Smooth muscle cell of the brain vasculature (primary cell): ENCODE measurements around the gene CELF2.

Source experiments
- DNase-seq: peaks from one replicate; pipeline ENCODE4 v3.0.0-alpha.2; 2012; ENCODE audit warnings: low read depth, low spot score

CELF2 gene

DNA sequence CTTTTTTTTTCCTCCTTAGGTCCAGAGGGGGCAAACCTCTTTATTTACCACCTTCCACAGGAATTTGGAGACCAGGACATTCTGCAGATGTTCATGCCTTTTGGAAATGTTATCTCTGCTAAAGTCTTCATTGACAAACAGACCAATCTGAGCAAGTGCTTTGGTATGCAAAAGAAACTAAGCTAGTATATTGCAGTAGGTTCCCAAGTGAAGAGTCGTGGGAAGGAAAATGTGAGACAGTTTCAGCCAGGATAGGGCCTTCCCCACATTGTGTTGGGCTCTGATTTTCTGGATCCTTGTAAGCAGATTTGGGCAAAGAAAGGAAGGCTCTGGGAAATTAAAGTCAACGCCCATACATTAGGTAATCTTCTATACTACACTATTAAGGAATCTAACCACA is 308.1 kb downstream of the CELF2 start:
- DNase-seq: no peak

DNA sequence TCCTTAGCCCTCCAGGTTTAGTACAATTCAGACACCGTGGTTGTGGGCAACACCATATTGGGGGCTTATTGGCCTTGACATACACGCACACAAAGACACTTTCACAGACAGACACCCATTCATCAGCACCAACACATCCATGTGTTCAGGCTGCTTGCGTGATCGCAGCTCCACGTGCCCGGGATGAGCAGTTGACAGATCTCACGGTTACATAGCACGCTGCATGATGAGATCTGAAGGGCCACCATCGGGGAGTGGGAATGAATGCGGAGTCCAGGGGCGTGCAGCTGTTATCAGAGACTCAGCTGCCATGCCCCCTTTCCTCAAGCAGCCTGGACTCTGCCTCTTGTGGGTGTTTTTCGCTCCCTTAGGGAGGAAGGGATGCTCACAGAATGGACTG is 308.6 kb downstream of the CELF2 start:
- DNase-seq: no peak

DNA sequence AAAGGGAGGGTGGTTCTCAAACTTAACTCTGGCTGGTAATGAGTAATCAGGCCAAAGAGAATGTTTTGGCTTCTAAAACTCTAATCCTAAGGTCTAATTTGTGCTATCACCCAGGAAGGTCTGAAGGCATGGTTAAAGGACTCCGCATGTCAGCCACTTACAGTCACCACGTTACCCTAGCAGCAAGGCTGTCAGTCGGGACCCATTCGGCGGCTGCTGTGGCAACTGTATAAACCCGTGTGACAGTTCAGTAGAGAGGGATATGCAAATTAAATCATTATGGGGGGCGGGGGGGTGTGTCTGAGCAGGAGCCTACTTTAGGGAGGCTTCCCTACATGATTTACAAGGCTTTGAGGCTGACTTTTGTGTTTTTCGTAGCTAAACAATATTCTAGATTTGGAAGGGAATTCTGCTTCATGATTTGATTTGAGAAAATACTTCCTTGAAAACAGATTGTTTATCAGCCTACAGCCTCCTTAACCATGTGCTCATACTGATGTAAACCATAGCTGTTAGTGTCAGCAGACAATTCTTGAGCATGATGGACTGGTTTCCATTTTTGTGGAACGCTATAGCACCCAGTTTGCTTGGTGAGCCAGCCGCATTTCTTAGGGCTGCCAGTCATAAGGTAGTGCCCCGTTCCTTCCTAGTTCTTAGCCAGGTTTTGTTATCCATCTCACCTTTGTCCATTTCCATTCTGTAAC is 309.4 kb downstream of the CELF2 start:
- no peak for DNase-seq

DNA sequence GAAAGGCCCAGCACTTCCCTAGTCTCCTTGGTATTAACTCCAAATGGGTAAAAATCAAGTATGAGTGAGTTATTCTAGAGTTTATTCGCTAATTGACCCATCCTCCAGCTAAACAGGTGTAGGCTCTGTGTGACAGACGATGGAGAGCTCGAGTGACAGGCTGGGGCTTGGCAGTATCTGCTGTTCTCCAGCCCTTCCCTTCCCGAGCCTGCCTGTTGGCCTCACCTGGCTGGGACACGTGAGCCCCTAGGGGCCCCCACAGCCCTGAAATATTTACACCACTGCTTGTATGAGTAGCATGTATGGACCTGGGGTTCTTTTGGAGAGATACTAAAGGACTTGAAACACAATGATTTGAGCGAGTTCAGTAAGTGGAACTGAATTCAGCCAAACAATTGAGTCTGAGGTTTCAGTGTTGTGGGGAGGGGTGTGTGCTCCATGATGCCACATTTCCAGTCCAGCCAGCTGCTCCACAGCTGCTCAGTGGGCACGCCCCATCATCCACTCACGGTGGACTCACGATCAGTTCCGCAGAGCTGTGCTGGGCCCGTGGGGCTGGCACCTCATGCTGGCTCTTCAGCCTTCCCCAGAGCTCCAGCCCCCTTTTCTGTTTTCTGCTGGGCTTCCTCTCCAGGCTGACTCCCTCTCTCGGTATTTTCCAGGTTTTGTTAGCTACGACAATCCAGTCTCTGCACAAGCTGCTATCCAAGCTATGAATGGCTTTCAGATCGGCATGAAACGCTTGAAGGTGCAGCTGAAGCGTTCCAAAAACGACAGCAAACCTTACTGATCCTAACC is 310.8 kb downstream of the CELF2 start:
- no peak for DNase-seq

DNA sequence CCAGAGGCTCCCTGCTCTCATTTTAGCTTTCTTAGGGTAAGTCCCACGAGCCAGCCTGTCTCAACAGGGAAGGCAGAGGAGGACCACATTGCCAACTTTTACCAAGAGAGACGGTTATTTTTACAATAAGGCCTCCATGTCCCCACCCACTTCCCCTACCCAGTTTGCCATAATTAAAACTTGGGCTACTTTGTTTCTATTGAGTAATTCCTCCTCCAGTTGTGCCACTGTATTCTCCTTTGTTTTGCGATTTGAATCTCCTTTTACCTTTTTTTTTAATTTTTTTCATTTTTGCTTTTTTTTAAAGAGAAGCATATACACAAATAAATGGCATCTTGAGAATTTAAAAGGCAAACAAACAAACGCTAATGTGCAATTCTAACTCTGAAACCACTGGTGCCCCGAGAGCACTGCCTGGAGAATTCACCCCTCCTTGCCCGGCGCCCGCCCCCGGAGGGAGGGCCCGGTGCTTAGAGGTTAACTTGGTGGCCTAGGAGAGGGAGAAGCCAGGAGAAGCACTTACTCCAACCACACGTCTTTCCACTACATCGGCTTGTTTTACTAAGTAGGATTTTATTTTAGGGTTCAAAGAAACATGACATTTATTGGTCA is 311.5 kb downstream of the CELF2 start:
- no peak for DNase-seq

DNA sequence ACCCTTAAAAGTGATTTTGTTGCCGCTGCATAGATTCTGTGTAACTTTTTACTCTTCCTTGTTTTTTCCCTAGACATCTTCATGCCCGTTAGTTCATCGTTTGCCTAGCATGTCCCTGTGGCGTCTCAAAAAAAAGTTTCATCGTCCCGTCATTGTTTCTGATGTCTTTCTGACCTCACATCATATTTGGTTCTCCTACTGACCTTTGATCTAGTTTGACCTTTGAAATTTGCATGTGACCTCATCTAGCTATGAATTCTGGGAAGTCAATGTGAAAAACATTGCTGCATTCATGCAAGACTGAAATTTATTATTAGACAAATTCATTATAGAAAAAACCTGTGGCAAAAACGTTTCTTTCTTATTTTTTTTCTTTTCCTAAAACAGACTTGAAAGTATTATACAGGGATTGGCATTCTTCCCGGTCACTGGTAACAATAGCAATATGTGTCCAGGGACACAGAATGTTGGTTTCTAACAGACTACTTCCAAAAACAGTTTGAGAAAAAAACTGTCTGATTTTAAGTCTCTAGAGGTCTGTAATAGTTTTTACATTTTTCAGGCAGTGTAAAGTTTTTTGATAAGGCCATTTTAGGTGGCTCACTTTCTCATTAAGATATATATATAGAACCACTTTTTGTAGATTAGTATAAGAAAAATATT is 312.8 kb downstream of the CELF2 start:
- no peak for DNase-seq

DNA sequence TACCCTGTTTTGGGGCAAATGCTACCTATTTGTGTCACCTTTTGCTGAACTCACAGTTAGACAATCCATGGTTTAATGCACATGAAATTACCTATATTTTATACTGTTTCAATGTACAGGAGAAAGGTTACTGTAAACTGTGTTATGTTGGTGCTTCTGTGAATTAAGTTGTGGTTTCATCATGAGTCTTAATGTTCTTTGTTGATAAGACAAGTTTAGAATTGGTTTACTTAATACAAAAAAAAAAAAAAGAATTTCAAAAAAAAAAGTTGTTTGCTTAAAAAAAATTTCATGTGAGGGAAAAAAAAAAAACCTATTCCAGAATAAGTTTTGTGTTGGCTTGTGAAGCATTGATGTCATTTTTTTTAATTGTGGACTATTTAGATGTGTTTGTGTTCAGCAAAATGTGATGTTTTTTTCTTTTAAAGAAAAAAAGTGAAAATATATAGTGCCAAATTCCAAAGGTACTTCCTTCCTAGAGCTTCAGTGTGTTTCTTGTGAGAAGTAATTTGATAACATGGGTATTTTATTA is 313.4 kb downstream of the CELF2 start:
- DNase-seq: no peak

DNA sequence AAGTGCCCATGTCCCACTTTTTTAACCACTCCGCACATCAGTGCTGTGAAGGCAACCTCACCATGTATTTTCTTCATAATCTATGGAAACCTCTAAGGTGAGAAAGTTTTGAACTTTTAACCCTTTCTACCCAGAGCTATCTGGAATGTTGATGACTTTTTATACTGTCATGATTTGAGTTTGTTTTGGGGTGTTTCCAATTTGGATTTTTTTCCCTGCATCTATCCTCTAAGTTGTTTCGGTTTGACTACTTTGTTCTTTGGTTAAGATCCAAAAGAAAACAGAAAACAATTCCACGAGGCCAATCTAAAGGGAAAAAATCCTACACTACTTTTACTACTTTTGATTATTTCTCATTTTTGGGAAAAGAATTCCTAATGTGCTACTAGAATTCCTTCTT is 314.1 kb downstream of the CELF2 start:
- DNase-seq: no peak

DNA sequence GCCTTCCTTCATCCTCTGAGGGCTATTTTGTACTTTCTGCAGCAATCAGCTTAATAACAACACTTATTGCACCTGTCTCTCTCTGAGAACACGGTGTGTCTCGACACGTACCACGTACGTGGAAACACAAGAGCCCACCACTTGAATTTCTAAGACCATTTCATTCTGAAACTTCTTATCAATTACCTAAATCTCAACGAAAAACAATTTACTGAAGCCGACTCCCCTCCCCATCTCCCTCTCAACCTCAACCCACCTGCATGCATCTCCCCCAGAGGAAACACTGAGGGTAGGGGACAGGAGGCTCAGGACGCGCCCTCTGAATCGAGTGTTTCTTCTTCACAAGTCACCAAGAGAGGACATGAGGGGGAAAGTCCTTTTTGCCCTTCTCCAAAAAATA is 315.2 kb downstream of the CELF2 start:
- DNase-seq: no peak

DNA sequence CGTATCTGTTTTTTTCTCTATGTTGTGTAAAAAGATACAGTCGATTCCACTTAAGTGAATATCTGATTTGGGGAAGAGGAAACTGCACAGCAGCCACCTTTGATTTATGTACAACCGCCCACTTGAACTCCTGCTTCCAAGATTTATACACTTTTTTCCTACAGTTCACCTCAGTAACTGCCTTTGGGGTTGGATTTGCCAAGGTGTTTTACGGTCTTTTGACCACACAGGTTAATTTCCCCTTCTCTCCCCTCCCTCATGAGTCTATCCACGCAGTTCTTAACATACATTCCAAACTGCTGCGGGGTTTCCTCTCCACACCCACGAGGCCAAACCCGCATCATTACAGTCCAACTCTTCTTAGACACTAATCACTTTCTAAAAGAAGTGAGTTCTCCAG is 316.8 kb downstream of the CELF2 start:
- no peak for DNase-seq

DNA sequence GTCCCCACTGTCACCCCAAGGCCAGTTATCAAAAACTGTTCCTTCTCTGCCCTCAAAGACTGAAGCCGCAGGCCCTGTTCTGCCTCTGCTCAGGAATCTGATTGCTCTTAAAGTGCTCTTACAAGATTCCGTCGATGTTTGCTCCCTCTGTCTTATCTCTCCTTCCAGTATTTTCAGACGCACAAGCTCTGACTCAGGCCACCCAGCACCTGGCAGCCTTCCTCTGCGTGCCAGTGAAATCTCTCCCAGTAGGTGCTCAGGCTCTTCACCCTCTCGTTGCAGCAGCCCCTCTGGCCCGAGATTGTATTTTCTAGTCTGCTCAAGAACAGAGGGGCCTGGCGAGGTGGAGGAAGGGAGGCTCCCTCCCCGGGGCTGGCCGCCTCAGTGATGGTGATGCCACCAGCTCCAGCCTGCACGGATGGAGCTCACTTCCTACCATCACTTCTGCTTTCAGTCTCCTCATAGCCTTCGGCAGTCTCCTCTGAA is 317.5 kb downstream of the CELF2 start:
- no peak for DNase-seq

DNA sequence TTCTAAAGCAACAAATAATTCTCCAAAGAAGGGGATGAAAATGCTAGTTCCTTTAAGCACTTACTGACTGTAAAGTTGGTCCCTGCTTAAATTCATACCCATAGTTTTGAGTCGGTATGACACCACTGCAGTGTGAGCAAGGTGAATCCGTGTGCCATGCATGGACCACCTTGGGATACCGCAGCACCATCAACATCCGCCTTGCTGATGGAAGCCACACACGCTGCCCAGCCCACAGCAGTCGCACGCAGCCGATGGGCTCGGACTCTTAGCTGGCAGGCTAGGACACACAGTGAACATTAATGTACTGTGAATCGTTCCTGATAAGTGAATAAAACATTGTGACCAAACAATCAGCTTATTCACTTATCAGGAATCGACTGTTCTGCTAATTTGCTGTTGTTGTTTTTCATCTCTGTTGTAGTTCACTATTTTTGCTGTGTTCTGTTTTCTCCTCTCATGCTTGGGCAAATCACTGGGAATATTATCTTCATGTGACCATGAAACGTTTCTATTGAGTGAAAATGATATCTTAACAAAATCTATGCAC is 318.3 kb downstream of the CELF2 start:
- no peak for DNase-seq

DNA sequence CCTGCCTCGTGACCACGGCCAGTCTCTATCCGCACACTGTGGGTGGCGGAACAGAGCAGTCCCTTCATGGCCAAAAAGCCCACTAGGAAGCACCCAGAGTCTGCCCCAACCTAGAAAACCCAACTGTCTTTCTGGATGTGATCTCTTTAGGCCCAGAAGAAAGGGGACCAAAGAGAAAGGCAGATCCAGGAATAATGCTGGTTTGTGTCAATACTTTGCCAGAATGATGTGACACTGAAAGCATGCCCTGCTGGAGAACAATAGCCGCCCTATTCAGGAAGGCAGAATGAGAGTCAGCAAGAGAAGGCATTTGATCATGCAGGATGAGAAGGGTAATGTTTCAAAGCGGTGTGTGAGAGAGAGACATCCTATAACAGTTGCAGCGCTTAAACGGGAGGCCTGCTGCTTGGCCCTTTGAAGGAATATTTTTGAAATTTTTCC is 319.1 kb downstream of the CELF2 start:
- DNase-seq: no peak

DNA sequence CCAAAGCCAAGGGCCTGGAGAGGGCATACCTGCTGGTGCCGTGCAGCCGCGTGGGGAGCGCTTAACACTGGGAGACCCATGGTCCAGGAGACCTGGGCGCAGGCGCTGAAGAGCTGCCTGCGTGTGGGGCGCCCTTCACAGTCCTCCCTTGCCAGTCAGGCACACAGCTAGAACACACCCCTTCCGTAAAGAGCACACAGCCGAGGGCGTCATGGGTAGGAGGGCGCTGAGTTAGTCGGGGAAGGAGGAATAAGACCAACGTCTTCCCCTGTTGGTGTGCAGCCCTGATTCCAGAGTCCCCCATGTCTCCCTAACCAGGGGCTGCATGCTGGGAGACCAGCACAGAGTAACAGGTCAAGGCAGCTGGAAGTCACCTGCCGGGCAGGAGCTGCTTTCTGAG is 319.8 kb downstream of the CELF2 start:
- no peak for DNase-seq

DNA sequence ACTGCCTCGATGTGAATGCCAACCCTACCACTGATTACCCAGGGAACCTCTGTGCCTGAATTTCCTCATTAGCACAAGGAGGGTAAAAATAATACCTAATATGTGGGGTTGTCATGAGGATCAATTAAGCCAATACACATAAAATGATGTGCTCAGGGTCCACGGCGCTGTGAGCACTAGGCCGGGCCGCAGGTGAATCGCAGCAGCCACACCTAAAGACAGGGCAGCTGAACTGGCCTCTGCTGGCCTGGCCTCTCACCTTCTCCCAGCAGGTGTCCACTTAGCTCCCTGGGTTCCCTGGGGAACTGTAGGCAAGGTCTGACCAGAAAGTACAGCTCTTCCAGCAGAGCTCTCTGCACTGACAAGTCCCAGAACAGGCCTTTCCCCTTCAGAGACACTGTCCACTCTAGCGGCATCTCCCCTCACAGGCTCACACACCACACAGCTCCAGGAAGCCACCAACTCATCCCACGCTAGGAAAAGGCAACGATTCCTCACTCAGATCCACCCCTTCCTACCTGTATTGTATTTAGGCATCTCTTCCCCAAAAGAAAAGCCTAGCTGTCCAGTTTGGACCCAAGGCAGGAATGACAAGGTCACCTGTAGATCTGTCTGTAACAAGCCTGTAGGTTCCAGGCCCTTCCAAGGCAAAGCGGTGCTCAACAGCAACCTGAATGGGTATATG is 320.6 kb downstream of the CELF2 start:
- DNase-seq: no peak

DNA sequence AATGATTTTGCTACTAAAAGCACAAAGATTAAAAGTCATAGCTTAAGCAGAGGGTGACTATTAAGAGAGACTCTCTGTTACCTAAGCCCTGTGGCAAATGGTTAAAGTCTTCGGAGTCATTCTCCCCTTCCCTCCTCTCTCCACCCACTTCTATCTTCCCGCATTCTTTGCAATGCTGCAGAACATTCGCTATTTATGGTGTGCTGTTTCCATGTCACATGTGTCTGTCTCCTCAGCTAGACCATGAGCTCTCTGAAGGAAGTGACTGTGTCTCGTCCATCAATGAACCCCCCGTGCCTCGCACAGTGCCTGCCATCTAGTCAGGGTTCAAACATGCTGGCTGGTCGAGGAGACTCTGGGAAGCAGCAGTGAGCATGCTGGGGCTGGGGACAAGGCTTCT is 321.3 kb downstream of the CELF2 start:
- DNase-seq: no peak

DNA sequence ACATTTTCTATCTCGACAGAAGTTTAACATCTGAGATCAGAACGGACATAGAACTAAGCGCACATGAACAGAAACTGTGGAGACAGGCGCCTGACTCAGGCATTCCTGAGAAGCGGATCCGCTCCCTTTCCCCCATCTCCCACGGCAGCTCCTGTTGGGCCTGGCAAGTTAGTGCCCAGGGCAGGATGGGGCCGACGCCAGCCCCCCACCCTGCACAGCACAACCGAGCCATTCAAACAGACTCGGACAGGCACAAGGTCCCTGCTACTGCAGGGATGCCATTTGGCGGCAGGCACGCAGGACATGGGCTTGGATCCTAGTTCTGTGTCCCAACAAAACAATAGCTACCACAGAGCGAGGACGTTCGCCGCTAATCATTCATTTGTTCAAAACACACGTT is 322.0 kb downstream of the CELF2 start:
- DNase-seq: no peak

DNA sequence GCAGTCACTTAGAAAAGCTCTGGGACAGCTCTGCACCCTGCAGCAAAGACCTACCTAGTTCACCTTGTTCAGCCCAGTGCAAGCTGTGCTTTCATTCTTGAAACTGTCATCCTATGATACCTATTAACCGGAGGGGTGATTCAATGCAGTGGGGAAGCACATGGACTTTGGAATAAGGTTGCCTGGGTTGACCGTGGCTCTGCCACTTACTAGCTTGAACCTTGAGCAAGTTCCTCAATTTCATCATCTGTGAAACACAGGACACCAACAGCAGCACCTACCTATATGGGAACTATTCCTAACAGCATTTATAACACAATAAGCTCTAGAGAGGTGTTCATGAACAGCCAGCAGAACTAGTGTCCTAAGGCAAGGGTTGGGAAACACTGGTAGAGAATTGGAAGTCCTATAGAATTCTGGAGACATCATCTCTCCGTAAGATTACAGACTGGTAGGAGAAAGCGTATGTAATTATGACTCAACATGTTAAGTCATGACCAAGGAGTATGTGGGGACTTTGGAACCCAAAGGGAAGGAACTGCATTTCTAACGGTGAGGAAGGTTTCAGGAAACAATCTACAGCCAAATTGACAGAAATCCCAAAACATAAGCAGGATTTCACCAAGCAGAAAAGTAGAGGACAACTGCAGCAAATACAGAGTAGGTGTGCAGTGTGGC is 323.8 kb downstream of the CELF2 start:
- no peak for DNase-seq

DNA sequence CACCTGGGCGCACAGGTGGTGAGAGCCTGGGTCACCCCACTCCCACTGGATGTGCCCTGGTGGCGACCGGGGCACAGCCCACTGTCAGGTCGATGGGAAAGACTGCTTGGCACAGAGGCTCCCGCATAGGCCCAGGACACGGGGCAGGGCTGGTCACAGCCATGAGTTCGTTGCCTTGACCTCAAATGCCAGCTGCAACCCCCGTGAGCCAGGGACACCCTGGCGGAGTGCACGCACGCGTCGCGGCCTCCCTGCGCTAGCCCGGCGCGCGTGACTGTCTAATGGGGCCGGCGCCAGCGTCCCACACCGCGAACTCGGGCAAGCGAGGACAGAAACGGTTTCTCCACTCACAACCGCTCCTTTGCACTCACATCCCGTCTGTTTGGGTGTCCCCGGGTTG is 326.4 kb downstream of the CELF2 start:
- no peak for DNase-seq

DNA sequence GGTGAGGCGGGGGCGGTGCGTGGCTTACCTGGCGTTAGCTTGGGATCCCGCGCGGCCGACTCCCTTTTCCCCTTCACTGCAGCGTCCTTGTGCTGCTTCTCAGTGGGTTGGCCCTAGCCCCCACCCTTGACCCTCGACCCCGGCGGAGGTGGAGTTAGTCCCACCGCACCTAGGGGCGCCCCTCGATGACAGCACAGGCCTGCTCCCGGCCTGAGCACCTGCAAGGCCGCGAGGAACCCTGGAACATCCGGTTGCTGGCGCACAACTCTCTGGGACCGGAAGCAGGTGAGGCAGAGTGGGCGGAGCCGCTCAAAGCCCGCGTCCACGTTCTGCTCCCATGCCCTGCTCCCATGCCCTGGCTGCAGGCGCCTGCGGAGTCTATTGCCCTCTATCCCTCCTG is 326.9 kb downstream of the CELF2 start:
- no peak for DNase-seq
